Parathyroid adenoma (tissue), 2 donors: ENCODE results near the gene HECA.

Experiments
- H2AFZ ChIP-seq: fragments of 300-600 bp; sonication (generic); one replicate; pipeline ENCODE4 v1.7.0; 2017; ENCODE audit warnings: antibody characterized with exemption, mild to moderate bottlenecking
- H3K27ac ChIP-seq: fragments of 300-600 bp; sonication (generic); one replicate; pipeline ENCODE4 v1.7.0; 2017
- H3K27me3 ChIP-seq: fragments of 300-600 bp; sonication (generic); one replicate; pipeline ENCODE4 v1.7.0; 2017; ENCODE audit warnings: low read length; ENCODE audit not compliant: control insufficient read depth, insufficient read depth
- H3K36me3 ChIP-seq: fragments of 300-600 bp; sonication (generic); one replicate; pipeline ENCODE4 v1.7.0; 2017; ENCODE audit warnings: low read length; ENCODE audit not compliant: control insufficient read depth, insufficient read depth
- H3K4me1 ChIP-seq: fragments of 300-600 bp; sonication (generic); one replicate; pipeline ENCODE4 v1.7.0; 2017; ENCODE audit warnings: control low read depth
- H3K4me2 ChIP-seq: fragments of 300-600 bp; sonication (generic); one replicate; pipeline ENCODE4 v1.7.0; 2017; ENCODE audit warnings: low read length
- H3K4me3 ChIP-seq: fragments of 300-600 bp; sonication (generic); one replicate; pipeline ENCODE4 v1.7.0; 2017; ENCODE audit warnings: low read depth, low read length
- H3K79me2 ChIP-seq: fragments of 300-600 bp; sonication (generic); one replicate; pipeline ENCODE4 v1.7.0; 2017; ENCODE audit warnings: control low read depth
- H3K9ac ChIP-seq: fragments of 300-600 bp; sonication (generic); one replicate; pipeline ENCODE4 v1.7.0; 2017; ENCODE audit warnings: mild to moderate bottlenecking
- H3K9me3 ChIP-seq: fragments of 300-600 bp; sonication (generic); one replicate; pipeline ENCODE4 v1.7.0; 2017; ENCODE audit warnings: low read length; ENCODE audit not compliant: control insufficient read depth
- CTCF ChIP-seq: fragments of 300-600 bp; sonication (generic); IDR thresholded peaks from one replicate; pipeline ENCODE4 v1.7.0; 2017; ENCODE audit warnings: antibody characterized with exemption, mild to moderate bottlenecking
- donor health status: primary hyperparathyroidism.

HECA gene

GRCh38 chr6:139189665-139190064 lies 54.8 kb downstream of the HECA start:
- Histone ChIP-seq H3K4me3 (no peak overlapping the region), H3K4me2 (no peak overlapping the region), H2AFZ (no peak overlapping the region), H3K27ac (no peak overlapping the region), H3K36me3 (no peaks in the 10 kb centered on the region), H3K9ac (no peak overlapping the region), H3K4me1 (no peaks in the 10 kb centered on the region), H3K27me3 (no peaks in the 10 kb centered on the region), H3K79me2 (no peaks in the 10 kb centered on the region), H3K9me3 (no peaks in the 10 kb centered on the region)
- no peak for TF ChIP-seq CTCF

- Histone ChIP-seq H3K4me2 (no peak overlapping the region), H3K27ac (no peak overlapping the region), H3K9ac (no peak overlapping the region), H3K4me1 (no peaks in the 10 kb centered on the region), H3K79me2 (no peaks in the 10 kb centered on the region), H3K4me3 (no peak overlapping the region), H3K27me3 (no peaks in the 10 kb centered on the region), H2AFZ (no peak overlapping the region), H3K36me3 (no peaks in the 10 kb centered on the region), H3K9me3 (no peaks in the 10 kb centered on the region)
- no peak for TF ChIP-seq CTCF
Measured at GRCh38 chr6:139194740-139195139, 59.9 kb downstream of the HECA start.

- H3K36me3 ChIP-seq, result no peaks in the 10 kb centered on the region
- TF ChIP-seq CTCF, result no peak
- H2AFZ ChIP-seq, result no peak overlapping the region
- H3K27ac ChIP-seq, result no peak overlapping the region
- H3K9ac ChIP-seq, result no peak overlapping the region
- H3K4me2 ChIP-seq, result no peak overlapping the region
- H3K79me2 ChIP-seq, result no peaks in the 10 kb centered on the region
- H3K27me3 ChIP-seq, result no peaks in the 10 kb centered on the region
- no peaks in the 10 kb centered on the region for H3K4me1 ChIP-seq
- H3K4me3 ChIP-seq, result no peak overlapping the region
- H3K9me3 ChIP-seq, result no peaks in the 10 kb centered on the region
Measured at GRCh38 chr6:139198529-139199288, 63.8 kb downstream of the HECA start.

- Histone ChIP-seq H3K36me3 (no peaks in the 10 kb centered on the region), H3K9ac (no peak overlapping the region), H3K4me3 (no peak overlapping the region), H3K27me3 (no peaks in the 10 kb centered on the region), H2AFZ (no peak overlapping the region), H3K4me1 (no peaks in the 10 kb centered on the region), H3K4me2 (no peak overlapping the region), H3K9me3 (no peaks in the 10 kb centered on the region), H3K27ac (no peak overlapping the region), H3K79me2 (no peaks in the 10 kb centered on the region)
- no peak for TF ChIP-seq CTCF
Measured at GRCh38 chr6:139201378-139201777, 66.5 kb downstream of the HECA start.

GRCh38 chr6:139204978-139205377 lies 70.1 kb downstream of the HECA start:
- no peaks in the 10 kb centered on the region for H3K4me1 ChIP-seq
- H2AFZ ChIP-seq, result no peak overlapping the region
- H3K9ac ChIP-seq, result no peak overlapping the region
- no peak overlapping the region for H3K27ac ChIP-seq
- H3K4me3 ChIP-seq, result no peak overlapping the region
- H3K9me3 ChIP-seq, result no peaks in the 10 kb centered on the region
- H3K4me2 ChIP-seq, result no peak overlapping the region
- no peaks in the 10 kb centered on the region for H3K27me3 ChIP-seq
- no peak for TF ChIP-seq CTCF
- no peaks in the 10 kb centered on the region for H3K36me3 ChIP-seq
- H3K79me2 ChIP-seq, result no peaks in the 10 kb centered on the region
